Esophagus squamous epithelium (tissue), 5 donors: ENCODE results near the gene SALL2. TPM values are rescaled to one million over a fixed set of nuclear protein-coding genes. Genes with fewer than 3 reads are reported as not detected.
"Not testable (repeated sequence)": the region's sequence is repeated elsewhere in the genome, so short reads cannot be mapped to it uniquely, and the experiment has no call there.

Experiments
- DNase-seq: peaks from one replicate; lab custom pipeline; 2025; lab: John Stamatoyannopoulos, UW
- H3K27ac ChIP-seq, 4 donors: fragments of 200-600 bp; sonication (generic); one replicate each; pipeline ENCODE4 v1.5.1; 2016 to 2019; ENCODE audit warnings: mild to moderate bottlenecking in 1 of 4
- H3K27me3 ChIP-seq, 4 donors: fragments of 200-600 bp; sonication (generic); 1 replicate in 3 of 4; 2 replicates in 1 of 4; pipeline versions ENCODE4 v1.5.1 to v1.6.0; 2017 to 2021; ENCODE audit warnings: antibody characterized with exemption in 1 of 4
- H3K36me3 ChIP-seq, 3 donors: fragments of 200-600 bp; sonication (generic); one replicate each; pipeline ENCODE4 v1.5.1; 2016 to 2019
- H3K4me1 ChIP-seq, 3 donors: fragments of 200-600 bp; sonication (generic); one replicate each; pipeline ENCODE4 v1.5.1; 2017 to 2019
- H3K4me3 ChIP-seq, 4 donors: fragments of 200-600 bp; sonication (generic); 1 replicate in 3 of 4; 2 replicates in 1 of 4; pipeline ENCODE4 v1.5.1; 2016 to 2019; ENCODE audit warnings: mild to moderate bottlenecking in 2 of 4, moderate library complexity in 1 of 4
- H3K9me3 ChIP-seq, 3 donors: fragments of 200-600 bp; sonication (generic); one replicate each; pipeline ENCODE4 v1.5.1; 2016 to 2019
- POLR2A ChIP-seq, 4 donors: fragments of 450-650 bp; IDR thresholded peaks; one replicate each; pipeline ENCODE4 v1.6.1; 2017; ENCODE audit warnings: antibody characterized with exemption in 4 of 4, mild to moderate bottlenecking in 4 of 4, moderate library complexity in 3 of 4
- WGBS, 2 donors: methylation state at CpG; one replicate each; pipeline ENCODE4 v1.1.5; 2018; 5-methylcytosine and 5-hydroxymethylcytosine counted together
- intact Hi-C: fragments of 100-400 bp; cut with DNase I; formaldehyde crosslinking; loops from one replicate; pipeline ENCODE4 v1.15.0; 2022
- total RNA-seq, 4 donors: library from RNA; depleted of rRNA; stranded (reverse); fragments of >200 nt; gene quantifications; one replicate each; pipeline ENCODE4 v1.1.0, GENCODE V29; 2016
- TF ChIP-seq, protein P1 (sequence below), 6 experiments: fragments of 450-650 bp in 4 of 6; fragments of 200-600 bp in 2 of 6; sonication (generic) in 2 of 6; IDR thresholded peaks; one replicate each; pipeline ENCODE4 v1.5.1; 2016 to 2019; ENCODE audit warnings: antibody characterized with exemption in 6 of 6, mild to moderate bottlenecking in 4 of 6, moderate library complexity in 4 of 6
- donor health status: DM: yes; HTN: yes; CAD: no.

Gene SALL2
- total RNA-seq, 4 donors from 2014 or later: 0.83 to 5.1 (median 1.9) TPM

GRCh38 chr14:21557084-21557901, 31.1 kb upstream of the SALL2 start:
- Histone ChIP-seq H3K9me3 (no peaks in the 10 kb centered on the region), H3K27ac (peak overlapping the region; percentile 2 to 71 (median 68)), H3K27me3 (no peaks in the 10 kb centered on the region), H3K4me1 (peaks cover 0 to 18% (median 3%) of the 10 kb centered on the region in 3 donors), H3K36me3 (no peaks in the 10 kb centered on the region), H3K4me3 (peak overlapping the region; percentile 12 to 58 (median 39))
- peak; percentile 20 for DNase-seq
- TF ChIP-seq, protein P1, sequence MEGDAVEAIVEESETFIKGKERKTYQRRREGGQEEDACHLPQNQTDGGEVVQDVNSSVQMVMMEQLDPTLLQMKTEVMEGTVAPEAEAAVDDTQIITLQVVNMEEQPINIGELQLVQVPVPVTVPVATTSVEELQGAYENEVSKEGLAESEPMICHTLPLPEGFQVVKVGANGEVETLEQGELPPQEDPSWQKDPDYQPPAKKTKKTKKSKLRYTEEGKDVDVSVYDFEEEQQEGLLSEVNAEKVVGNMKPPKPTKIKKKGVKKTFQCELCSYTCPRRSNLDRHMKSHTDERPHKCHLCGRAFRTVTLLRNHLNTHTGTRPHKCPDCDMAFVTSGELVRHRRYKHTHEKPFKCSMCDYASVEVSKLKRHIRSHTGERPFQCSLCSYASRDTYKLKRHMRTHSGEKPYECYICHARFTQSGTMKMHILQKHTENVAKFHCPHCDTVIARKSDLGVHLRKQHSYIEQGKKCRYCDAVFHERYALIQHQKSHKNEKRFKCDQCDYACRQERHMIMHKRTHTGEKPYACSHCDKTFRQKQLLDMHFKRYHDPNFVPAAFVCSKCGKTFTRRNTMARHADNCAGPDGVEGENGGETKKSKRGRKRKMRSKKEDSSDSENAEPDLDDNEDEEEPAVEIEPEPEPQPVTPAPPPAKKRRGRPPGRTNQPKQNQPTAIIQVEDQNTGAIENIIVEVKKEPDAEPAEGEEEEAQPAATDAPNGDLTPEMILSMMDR (IDR thresholded peaks at IDR 0.05): peak; percentile 49 to 74 (median 64)
- no peak for TF ChIP-seq POLR2A (IDR thresholded peaks at IDR 0.05)
- intact Hi-C loops: loop anchor here (10.0 kb wide), 1 partner anchor 62 kb away; no protein-coding TSS in a partner anchor
- WGBS, 2 donors: 7 to 8% methylated on average over 11 of the region's 11 CpGs

GRCh38 chr14:21556378-21557083, 30.4 kb upstream of the SALL2 start:
- Histone ChIP-seq H3K27ac (peak overlapping the region in 2 of 4 donors; percentile 70 to 71), H3K36me3 (no peaks in the 10 kb centered on the region), H3K9me3 (no peaks in the 10 kb centered on the region), H3K4me3 (no peak overlapping the region), H3K27me3 (no peaks in the 10 kb centered on the region), H3K4me1 (peaks cover 0 to 18% (median 3%) of the 10 kb centered on the region in 3 donors)
- intact Hi-C loops: loop anchor here (10.0 kb wide), 1 partner anchor 62 kb away; no protein-coding TSS in a partner anchor
- TF ChIP-seq, protein P1 (IDR thresholded peaks at IDR 0.05): no peak
- TF ChIP-seq POLR2A (IDR thresholded peaks at IDR 0.05): no peak
- 42 to 49% methylated on average over 3 to 5 of the region's 5 CpGs for WGBS, 2 donors
- no peak for DNase-seq

GRCh38 chr14:21553266-21553665, 27.1 kb upstream of the SALL2 start:
- intact Hi-C loops: loop anchor here (10.0 kb wide), 1 partner anchor 58 kb away; no protein-coding TSS in a partner anchor
- DNase-seq: no peak

GRCh38 chr14:21544588-21544987, 18.4 kb upstream of the SALL2 start:
- H3K36me3 ChIP-seq, H3K9me3 ChIP-seq, intact Hi-C loops, H3K27ac ChIP-seq, H3K4me1 ChIP-seq, H3K27me3 ChIP-seq, DNase-seq, H3K4me3 ChIP-seq: not testable (repeated sequence)
- 91 to 96% methylated on average over 7 of the region's 7 CpGs for WGBS, 2 donors

More at GRCh38 chr14:21553266-21553665, 27.1 kb upstream of the SALL2 start:
- TF ChIP-seq, protein P1 (IDR thresholded peaks at IDR 0.05): no peak
- TF ChIP-seq POLR2A (IDR thresholded peaks at IDR 0.05): no peak
- no peaks in the 10 kb centered on the region for H3K36me3 ChIP-seq
- H3K4me3 ChIP-seq: no peak overlapping the region
- 94 to 98% methylated on average over 3 of the region's 3 CpGs for WGBS, 2 donors
- H3K27ac ChIP-seq: no peak overlapping the region
- H3K4me1 ChIP-seq: peaks cover 0 to 14% (median under 1%) of the 10 kb centered on the region in 3 donors
- H3K9me3 ChIP-seq: no peaks in the 10 kb centered on the region
- H3K27me3 ChIP-seq: no peaks in the 10 kb centered on the region

GRCh38 chr14:21543963-21544362, 17.8 kb upstream of the SALL2 start:
- Histone ChIP-seq H3K27me3 (peaks cover 0 to 15% (median 0%) of the 10 kb centered on the region in 4 donors), H3K36me3 (no peaks in the 10 kb centered on the region), H3K27ac (no peak overlapping the region), H3K4me1 (peaks cover 0 to 4% (median 0%) of the 10 kb centered on the region in 3 donors), H3K9me3 (no peaks in the 10 kb centered on the region), H3K4me3 (no peak overlapping the region)
- intact Hi-C loops: no loop called here
- TF ChIP-seq, protein P1 (IDR thresholded peaks at IDR 0.05): no peak
- no peak for TF ChIP-seq POLR2A (IDR thresholded peaks at IDR 0.05)
- 43 to 45% methylated on average over 5 of the region's 5 CpGs for WGBS, 2 donors
- no peak for DNase-seq
